Measurements from ENCODE around the gene G2E3.

- TF ChIP-seq CTCF (IDR thresholded peaks at IDR 0.05 in 4 of 5, conservative IDR thresholded peaks at IDR 0.05 in 1 of 5): no peak
- no peak for TF ChIP-seq POLR2A (IDR thresholded peaks at IDR 0.05)
These were observed 33.1 kb upstream of the G2E3 start for GRCh38 chr14:30525833-30526232.

All from gastrocnemius medialis (tissue), 4 donors.